Chondrocyte (in vitro differentiated cells): ENCODE data around the gene BSPH1. TPM values are rescaled to one million over a fixed set of nuclear protein-coding genes. Genes with fewer than 3 reads are reported as not detected.
"Not testable (repeated sequence)": the region's sequence is repeated elsewhere in the genome, so short reads cannot be mapped to it uniquely, and the experiment has no call there.

Experiments
- DNase-seq: peaks from one replicate; pipeline ENCODE4 v3.0.0; 2021; ENCODE audit warnings: mixed read lengths, low spot score
- H3K27ac Mint-ChIP-seq: one replicate; pipeline ENCODE4 v1.8.0; 2021; ENCODE audit warnings: mild to moderate bottlenecking, moderate library complexity, mixed read lengths; ENCODE audit not compliant: unreplicated experiment
- H3K27me3 Mint-ChIP-seq: 2 replicates; pipeline ENCODE4 v1.8.0; 2021; ENCODE audit warnings: low read depth, mixed read lengths
- H3K36me3 Mint-ChIP-seq: 2 replicates; pipeline ENCODE4 v1.8.0; 2021; ENCODE audit warnings: low read depth, mixed read lengths
- H3K4me1 Mint-ChIP-seq: 2 replicates; pipeline ENCODE4 v1.8.0; 2021; ENCODE audit warnings: low read depth, mild to moderate bottlenecking, mixed read lengths
- H3K4me3 Mint-ChIP-seq: one replicate; pipeline ENCODE4 v1.8.0; 2021; ENCODE audit warnings: mild to moderate bottlenecking, moderate library complexity, mixed read lengths; ENCODE audit not compliant: unreplicated experiment
- H3K9me3 Mint-ChIP-seq: 2 replicates; pipeline ENCODE4 v1.8.0; 2021; ENCODE audit warnings: low read depth, mixed read lengths
- total RNA-seq: library from RNA; stranded (reverse); gene quantifications from 3 replicates; pipeline ENCODE4 v1.2.1, GENCODE V29; 2021
- TF ChIP-seq, protein P1 (sequence below): fragments of 200-600 bp; sonication (generic); IDR thresholded peaks from 2 replicates; pipeline ENCODE4 v1.5.0; 2021; ENCODE audit warnings: antibody characterized with exemption, mild to moderate bottlenecking, moderate library complexity

The BSPH1 gene
- total RNA-seq, 1 donor from 2014 or later, result not detected

DNA sequence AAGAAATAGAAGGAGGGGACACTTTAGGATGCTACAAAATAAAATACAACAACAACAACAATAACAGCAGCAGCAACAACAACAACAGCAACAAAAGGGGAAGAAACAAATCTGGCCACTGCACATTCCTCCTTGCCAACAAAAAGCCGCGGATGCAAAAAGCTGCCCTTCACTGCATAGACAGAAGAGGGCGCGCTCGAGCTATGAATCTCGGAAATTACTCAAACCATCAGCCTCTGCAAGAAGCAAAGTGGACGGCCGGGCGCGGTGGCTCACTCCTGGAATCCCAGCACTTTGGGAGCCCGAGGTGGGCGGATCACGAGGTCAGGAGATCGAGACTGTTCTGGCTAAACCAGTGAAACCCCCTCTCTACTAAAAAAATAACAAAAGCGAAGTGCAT, 71.9 kb downstream of the BSPH1 start:
- not testable (repeated sequence) for H3K4me3 Mint-ChIP-seq, H3K27ac Mint-ChIP-seq, H3K9me3 Mint-ChIP-seq, H3K36me3 Mint-ChIP-seq, H3K4me1 Mint-ChIP-seq, H3K27me3 Mint-ChIP-seq
- DNase-seq, result peak; percentile 98
- TF ChIP-seq, protein P1, sequence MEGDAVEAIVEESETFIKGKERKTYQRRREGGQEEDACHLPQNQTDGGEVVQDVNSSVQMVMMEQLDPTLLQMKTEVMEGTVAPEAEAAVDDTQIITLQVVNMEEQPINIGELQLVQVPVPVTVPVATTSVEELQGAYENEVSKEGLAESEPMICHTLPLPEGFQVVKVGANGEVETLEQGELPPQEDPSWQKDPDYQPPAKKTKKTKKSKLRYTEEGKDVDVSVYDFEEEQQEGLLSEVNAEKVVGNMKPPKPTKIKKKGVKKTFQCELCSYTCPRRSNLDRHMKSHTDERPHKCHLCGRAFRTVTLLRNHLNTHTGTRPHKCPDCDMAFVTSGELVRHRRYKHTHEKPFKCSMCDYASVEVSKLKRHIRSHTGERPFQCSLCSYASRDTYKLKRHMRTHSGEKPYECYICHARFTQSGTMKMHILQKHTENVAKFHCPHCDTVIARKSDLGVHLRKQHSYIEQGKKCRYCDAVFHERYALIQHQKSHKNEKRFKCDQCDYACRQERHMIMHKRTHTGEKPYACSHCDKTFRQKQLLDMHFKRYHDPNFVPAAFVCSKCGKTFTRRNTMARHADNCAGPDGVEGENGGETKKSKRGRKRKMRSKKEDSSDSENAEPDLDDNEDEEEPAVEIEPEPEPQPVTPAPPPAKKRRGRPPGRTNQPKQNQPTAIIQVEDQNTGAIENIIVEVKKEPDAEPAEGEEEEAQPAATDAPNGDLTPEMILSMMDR, result peak; percentile 65

Other genes starting within 250 kb of the BSPH1 start
- gene NOP53, start 246.6 kb downstream of the BSPH1 start, total RNA-seq, result 91.7 to 122 TPM (median 108 TPM) in 3 replicates
- gene SELENOW, start 213.5 kb downstream of the BSPH1 start, total RNA-seq, result 285 to 351 TPM (median 337 TPM) in 3 replicates
- gene TPRX1, start 187.6 kb downstream of the BSPH1 start, total RNA-seq, result not detected in 3 replicates
- not detected in 3 replicates for gene CRX, start 170.2 kb downstream of the BSPH1 start, total RNA-seq
- not detected in 3 replicates for gene TPRX2, start 132.9 kb downstream of the BSPH1 start, total RNA-seq
- gene SULT2A1, start 105.9 kb downstream of the BSPH1 start, total RNA-seq, result not detected in 3 replicates
- gene ELSPBP1, start 2.5 kb upstream of the BSPH1 start, total RNA-seq, result not detected in 3 replicates
- not detected in 3 replicates for gene CABP5, start 51.9 kb upstream of the BSPH1 start, total RNA-seq
- gene PLA2G4C, start 118.6 kb upstream of the BSPH1 start, total RNA-seq, result 1.9 to 5.6 TPM (median 4.0 TPM) in 3 replicates
- gene LIG1, start 178.2 kb upstream of the BSPH1 start, total RNA-seq, result 12.1 to 24.7 TPM (median 17.0 TPM) in 3 replicates
- 5.0 to 5.9 TPM (median 5.6 TPM) in 3 replicates for gene ZSWIM9, start 178.5 kb upstream of the BSPH1 start, total RNA-seq